Stimulated activated CD8-positive, alpha-beta memory T cell treated with anti-CD3 and anti-CD28 coated beads, Interleukin-12 subunit alpha, Interleukin-12 subunit beta, amount 100 ng/mL, for 4 hours (primary cell): Measurements from ENCODE around the gene GALNTL6.
"Not testable (repeated sequence)": the region's sequence is repeated elsewhere in the genome, so short reads cannot be mapped to it uniquely, and the experiment has no call there.

Experiments used
- DNase-seq: peaks from one replicate; pipeline ENCODE4 v3.0.0-alpha.2; 2020; ENCODE audit warnings: low read depth

The GALNTL6 gene

DNA sequence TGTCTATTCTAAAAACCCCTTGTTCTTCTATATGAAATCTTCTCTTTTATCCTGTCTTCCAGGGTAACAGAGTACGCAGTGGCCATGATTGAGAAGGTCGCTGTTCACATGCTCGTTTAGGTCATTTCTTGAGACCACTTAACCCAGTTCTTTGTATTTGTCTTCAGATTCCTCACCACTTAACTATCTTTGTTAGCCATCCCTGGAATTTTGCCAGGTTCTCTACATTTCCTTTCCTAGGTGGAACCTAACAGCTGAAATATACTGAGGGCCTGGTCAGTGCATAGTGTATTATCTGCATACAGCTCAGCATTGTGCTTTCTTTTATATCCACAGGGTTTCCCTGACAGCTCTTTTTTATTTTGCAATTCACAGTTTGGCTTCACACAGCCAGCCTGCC is 1206.5 kb downstream of the GALNTL6 start:
- DNase-seq: no peak

DNA sequence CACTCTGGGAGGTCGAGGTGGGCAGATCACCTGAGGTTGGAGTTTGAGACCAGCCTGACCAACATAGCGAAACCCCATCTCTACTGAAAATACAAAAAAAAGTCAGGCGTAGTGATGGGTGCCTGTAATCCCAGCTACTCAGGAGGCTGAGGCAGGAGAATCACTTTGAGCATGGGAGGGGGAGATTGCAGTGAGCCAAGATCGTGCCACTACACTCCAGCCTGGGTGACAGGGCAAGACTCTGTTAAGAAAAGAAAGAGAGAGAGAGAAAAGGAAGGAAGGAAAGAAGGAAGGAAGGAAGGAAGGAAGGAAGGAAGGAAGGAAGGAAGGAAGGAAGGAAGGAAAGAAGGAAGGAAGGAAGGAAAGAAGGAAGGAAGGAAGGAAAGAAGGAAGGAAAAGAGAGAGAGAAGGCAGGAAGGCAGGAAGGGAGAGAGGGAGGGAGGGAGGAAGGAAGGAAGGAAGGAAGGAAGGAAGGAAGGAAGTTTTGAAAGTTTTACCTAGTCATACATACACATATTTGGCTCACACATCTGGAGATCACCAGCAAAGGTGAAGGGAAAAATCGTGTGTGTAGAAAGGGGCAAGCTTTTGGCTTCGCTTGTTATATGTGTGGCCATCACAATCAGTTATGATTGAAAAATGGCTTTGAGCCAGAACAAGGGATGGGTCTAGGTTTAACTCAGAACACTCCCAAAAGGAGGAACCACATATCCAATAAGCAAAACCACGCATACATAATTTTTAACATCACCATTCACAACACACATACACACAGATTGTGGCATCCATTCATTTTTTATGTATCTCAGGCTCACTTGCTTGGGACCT is 1208.8 kb downstream of the GALNTL6 start:
- not testable (repeated sequence) for DNase-seq

DNA sequence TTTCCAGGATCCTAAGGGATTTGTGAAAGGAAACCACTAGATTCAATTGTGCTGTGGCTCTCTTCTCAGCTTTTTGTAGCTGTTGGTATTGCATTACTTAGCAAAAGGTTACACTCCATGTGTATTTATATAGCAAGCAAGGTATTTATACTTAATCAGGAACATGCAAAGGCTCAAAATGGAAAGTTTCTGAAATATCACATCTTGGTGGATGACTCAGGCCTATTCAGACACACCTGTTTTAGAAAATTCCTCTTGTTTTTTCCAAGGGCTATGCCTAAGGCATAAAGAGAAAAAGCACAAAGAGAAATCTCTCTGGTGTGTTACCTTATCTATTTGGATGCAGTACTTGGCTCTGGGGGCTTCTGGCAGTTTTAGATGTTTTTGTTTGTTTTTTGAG is 1211.0 kb downstream of the GALNTL6 start:
- DNase-seq: no peak

GRCh38 chr4:173025131-173025530 is 1211.9 kb downstream of the GALNTL6 start:
- no peak for DNase-seq

GRCh38 chr4:173037242-173037641 is 1224.0 kb downstream of the GALNTL6 start:
- no peak for DNase-seq

DNA sequence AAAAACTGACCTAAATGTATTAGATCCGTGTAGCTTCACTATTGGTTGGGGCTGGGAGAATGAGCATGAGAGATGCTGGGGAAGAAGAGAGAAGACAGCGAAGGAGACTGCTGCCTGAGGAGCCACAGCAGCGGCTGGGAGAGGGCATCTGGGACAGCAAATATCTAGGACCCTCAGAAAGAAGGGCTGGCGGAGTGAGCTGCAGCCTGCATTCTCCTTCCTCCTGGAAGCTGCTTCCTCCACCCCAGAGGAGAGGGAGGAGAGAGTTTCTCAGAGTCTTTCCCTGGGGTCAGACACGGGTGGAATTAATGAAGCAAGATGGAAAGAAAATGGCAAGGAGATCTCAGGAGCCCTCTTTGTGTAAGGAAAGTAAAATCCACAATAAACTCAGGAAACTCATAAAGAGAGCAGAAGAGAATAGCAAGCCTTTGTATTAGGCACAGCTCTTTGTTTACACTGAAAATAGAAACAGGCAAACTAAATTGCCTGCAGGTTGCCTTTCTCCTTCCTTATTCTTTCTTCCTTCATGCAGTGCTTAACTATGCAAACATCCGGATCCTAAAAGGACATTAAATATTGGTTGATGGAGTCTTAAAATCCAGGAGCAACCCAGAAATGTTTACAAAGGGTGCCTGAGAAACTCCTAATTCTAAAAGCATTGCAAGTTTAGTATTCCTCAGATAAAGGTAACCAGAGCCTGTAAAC is 1225.1 kb downstream of the GALNTL6 start:
- no peak for DNase-seq

- no peak for DNase-seq
Observed at GRCh38 chr4:173039617-173040577, 1226.7 kb downstream of the GALNTL6 start.

- no peak for DNase-seq
Observed at GRCh38 chr4:173041482-173041881, 1228.3 kb downstream of the GALNTL6 start.

GRCh38 chr4:173042139-173042538 is 1228.9 kb downstream of the GALNTL6 start:
- not testable (repeated sequence) for DNase-seq

DNA sequence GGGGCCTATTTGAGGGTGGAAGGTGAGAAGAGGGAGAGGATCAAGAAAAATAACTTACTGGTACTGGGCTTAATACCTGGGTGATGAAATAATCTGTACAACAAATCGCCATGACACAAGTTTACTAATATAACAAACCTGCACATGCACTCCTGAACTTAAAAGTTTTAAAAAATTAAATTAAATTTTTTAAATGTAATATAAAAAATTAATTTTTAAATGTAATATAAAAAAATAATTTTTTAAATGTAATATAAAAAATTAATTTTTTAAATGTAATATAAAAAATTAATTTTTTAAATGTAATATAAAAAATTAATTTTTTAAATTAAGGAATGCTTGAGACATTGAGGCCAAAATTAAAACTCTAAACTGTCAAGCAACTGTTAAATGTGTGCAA is 1231.1 kb downstream of the GALNTL6 start:
- DNase-seq: no peak

DNA sequence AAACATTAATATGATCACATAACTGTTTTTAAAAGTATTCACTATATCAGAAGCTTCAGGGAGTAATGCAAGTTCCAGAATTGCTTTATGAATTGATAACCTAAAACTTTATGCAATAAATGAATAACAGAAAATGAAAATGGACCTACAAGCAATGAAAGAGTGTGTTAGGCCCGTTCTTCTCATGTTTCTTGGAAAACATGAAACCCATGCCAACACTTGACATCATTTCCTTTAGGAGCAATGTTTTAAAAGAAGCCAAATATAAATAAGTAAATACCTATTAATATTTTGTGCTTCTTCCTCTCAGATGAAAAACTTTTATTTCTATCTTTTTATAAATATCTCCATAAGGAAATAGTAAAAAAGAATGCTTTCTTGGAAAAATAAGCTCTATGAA is 1232.4 kb downstream of the GALNTL6 start:
- no peak for DNase-seq

DNA sequence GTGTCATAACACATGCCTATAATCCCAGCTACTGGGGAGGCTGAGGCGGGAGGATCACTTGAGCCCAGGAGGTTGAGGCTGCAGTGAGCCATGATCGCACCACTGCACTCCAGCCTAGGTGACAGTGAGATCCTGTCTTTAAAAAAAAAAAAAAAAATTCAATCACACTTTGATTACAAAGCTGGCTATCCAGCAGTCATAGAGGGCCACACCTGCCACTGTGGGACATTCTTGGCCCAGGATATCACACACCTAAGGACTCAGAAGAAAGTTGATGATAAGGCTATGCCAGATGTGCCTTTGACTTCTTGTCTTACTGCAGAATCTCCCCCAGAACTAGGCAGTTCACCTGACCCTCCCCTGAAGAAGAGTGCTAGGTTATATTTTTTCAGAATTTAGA is 1232.9 kb downstream of the GALNTL6 start:
- no peak for DNase-seq

GRCh38 chr4:173046818-173047217 is 1233.6 kb downstream of the GALNTL6 start:
- no peak for DNase-seq

- no peak for DNase-seq
Observed at GRCh38 chr4:173051232-173051631, 1238.0 kb downstream of the GALNTL6 start.

GRCh38 chr4:173051716-173052115 is 1238.5 kb downstream of the GALNTL6 start:
- DNase-seq: no peak

DNA sequence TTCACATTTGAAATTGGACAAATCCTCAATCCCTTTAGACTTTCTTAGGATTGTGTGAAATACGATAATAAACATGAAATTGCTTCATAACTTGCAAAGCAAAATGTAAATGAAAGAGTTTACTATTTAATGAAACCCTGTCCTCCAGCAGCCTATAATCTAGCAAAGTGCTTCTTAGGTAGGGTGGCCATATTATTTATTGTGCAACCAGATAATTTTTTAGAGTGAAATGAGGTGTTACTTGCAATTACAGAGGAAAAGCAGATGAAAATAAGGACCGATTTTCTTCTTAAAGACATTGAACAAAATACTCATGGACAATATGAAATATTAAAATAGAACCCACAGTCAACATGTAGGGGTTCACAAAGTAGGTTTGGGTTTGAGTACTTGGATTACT is 1239.2 kb downstream of the GALNTL6 start:
- no peak for DNase-seq

- no peak for DNase-seq
Observed at GRCh38 chr4:173056271-173056670, 1243.1 kb downstream of the GALNTL6 start.

GRCh38 chr4:173056710-173057109 is 1243.5 kb downstream of the GALNTL6 start:
- DNase-seq: no peak

DNA sequence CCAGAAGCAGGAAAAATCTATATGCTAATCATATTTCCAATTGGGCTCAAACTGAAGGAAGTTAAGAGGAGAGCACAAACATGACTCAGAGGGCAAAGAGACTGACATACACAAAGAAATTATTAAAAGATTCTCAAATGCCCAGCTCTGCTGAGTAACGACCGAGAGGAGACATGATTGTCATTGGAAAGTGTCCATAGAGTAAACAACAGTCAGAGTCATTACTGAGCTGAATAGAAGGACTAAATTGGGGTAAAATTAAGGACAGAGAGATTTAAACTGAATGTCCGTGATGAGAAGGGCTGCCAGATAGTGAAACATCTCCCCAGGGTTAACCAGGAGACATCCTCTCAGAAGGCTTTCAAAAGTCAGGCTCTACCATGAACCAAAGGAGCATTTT is 1244.2 kb downstream of the GALNTL6 start:
- no peak for DNase-seq

DNA sequence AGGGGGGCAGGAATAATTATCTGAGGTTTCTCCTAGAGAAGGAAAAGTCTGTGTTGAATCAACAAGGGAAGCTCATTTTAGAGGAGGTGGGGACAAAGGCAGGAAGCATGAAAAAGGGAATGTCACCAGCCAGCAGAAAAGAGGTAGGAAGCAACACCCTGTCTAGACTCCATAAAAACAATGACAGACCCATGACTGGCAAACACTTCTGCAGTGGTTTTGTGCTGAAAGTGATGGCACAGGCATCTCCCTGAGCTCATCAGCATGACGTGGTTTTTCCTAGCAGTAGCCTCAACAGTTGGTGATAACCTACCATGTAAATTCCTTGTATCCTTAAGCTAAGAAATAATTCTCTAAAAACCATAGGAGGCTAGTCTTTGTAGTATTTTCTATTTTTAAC is 1244.7 kb downstream of the GALNTL6 start:
- DNase-seq: no peak

GRCh38 chr4:173061160-173061559 is 1248.0 kb downstream of the GALNTL6 start:
- no peak for DNase-seq

GRCh38 chr4:173073939-173074500 is 1260.8 kb downstream of the GALNTL6 start:
- DNase-seq: no peak
